DOHH2 (cell line): ENCODE data around the gene LYPD3.
"Not testable (repeated sequence)": the region's sequence is repeated elsewhere in the genome, so short reads cannot be mapped to it uniquely, and the experiment has no call there.

Experiments
- H3F3A ChIP-seq: fragments of 200-600 bp; sonication (generic), shearing (Covaris generic); 2 replicates; pipeline ENCODE4 v1.6.0; 2016; ENCODE audit warnings: antibody characterized with exemption, mild to moderate bottlenecking; ENCODE audit not compliant: control insufficient read depth, insufficient read depth
- H3K27ac ChIP-seq: fragments of 200-600 bp; sonication (generic); 2 replicates; pipeline ENCODE4 v1.5.1; 2014; ENCODE audit warnings: low read depth, mild to moderate bottlenecking, low read length, moderate library complexity
- H3K27me3 ChIP-seq: fragments of 200-600 bp; sonication (generic); 2 replicates; pipeline ENCODE4 v1.6.1; 2014; ENCODE audit warnings: mild to moderate bottlenecking, low read length, mixed read lengths; ENCODE audit not compliant: control insufficient read depth
- H3K36me3 ChIP-seq: fragments of 200-600 bp; sonication (generic); 2 replicates; pipeline ENCODE4 v1.6.1; 2014; ENCODE audit warnings: mild to moderate bottlenecking, low read length, moderate library complexity, mixed read lengths; ENCODE audit not compliant: control insufficient read depth
- H3K4me1 ChIP-seq: fragments of 200-600 bp; sonication (generic); 2 replicates; pipeline ENCODE4 v1.6.1; 2014; ENCODE audit warnings: mild to moderate bottlenecking, low read length, mixed read lengths; ENCODE audit not compliant: control insufficient read depth
- H3K4me2 ChIP-seq: fragments of 200-600 bp; sonication (generic); 2 replicates; pipeline ENCODE4 v1.6.0; 2014; ENCODE audit warnings: mild to moderate bottlenecking, low read length, moderate library complexity
- H3K4me3 ChIP-seq: fragments of 200-600 bp; sonication (generic); 2 replicates; pipeline ENCODE4 v1.5.1; 2014; ENCODE audit warnings: mild to moderate bottlenecking, low read length, mixed read lengths
- H3K79me2 ChIP-seq: fragments of 200-600 bp; sonication (generic); 2 replicates; pipeline ENCODE4 v1.6.1; 2014; ENCODE audit warnings: mild to moderate bottlenecking, low read length, mixed read lengths; ENCODE audit not compliant: control insufficient read depth
- H3K9me2 ChIP-seq: fragments of 200-600 bp; sonication (generic); replicated peaks from 2 replicates; pipeline ENCODE4 v1.6.1; 2014; ENCODE audit warnings: mild to moderate bottlenecking, low read length, mixed read lengths; ENCODE audit not compliant: control insufficient read depth
- H3K9me3 ChIP-seq: fragments of 200-600 bp; sonication (generic); 2 replicates; pipeline ENCODE4 v1.6.1; 2014; ENCODE audit warnings: antibody characterized with exemption, low read length, mixed read lengths; ENCODE audit not compliant: control insufficient read depth, insufficient read depth
- H4K20me1 ChIP-seq: fragments of 200-600 bp; sonication (generic); 2 replicates; pipeline ENCODE4 v1.6.0; 2014; ENCODE audit warnings: low read depth, mild to moderate bottlenecking, antibody characterized with exemption, low read length, moderate library complexity; ENCODE audit not compliant: control insufficient read depth, insufficient read depth
- CTCF ChIP-seq: fragments of 200-600 bp; sonication (generic); IDR thresholded peaks from one replicate; pipeline ENCODE4 v1.5.1; 2014; ENCODE audit warnings: antibody characterized with exemption, mild to moderate bottlenecking, low read depth, low read length; ENCODE audit not compliant: poor library complexity, severe bottlenecking
- EZH2phosphoT487 ChIP-seq: fragments of 200-600 bp; sonication (generic); IDR thresholded peaks from 2 replicates; pipeline ENCODE4 v1.6.1; 2017; ENCODE audit warnings: borderline replicate concordance, mild to moderate bottlenecking, antibody characterized with exemption, low read length, moderate library complexity, mixed read lengths

LYPD3 gene

GRCh38 chr19:43446746-43447489, 18.5 kb downstream of the LYPD3 start:
- 0 out of 2 replicates have a peak, but pooled peaks cover 2% of the 10 kb centered on the region for H3K4me1 ChIP-seq

DNA sequence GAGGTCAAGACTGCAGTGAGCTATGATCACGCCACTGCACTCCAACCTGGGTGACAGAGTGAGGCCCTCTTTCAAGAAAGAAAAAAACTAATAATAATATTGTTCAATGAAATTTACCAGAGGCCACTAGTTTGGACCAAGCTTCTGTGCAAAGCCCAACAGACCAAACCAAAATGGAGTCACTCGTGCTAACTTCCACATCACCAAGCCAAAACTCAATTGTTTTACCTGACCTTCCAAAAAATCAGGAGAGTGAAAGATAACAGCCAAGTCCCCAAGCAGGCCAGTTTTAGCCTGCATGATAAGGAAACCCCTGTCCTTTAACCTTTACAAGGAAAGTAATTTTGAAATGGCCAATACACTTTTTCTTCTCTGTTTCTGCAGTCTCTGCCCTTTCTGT, 20.0 kb downstream of the LYPD3 start:
- no peaks in the 10 kb centered on the region for H3K9me3 ChIP-seq
- no peak overlapping the region for H3K27ac ChIP-seq
- no peak overlapping the region for H3K4me3 ChIP-seq
- no peaks in the 10 kb centered on the region for H3K36me3 ChIP-seq
- no peaks in the 10 kb centered on the region for H3K79me2 ChIP-seq
- H3K27me3 ChIP-seq: no peaks in the 10 kb centered on the region
- H3F3A ChIP-seq: no peaks in the 10 kb centered on the region
- TF ChIP-seq EZH2phosphoT487 (no peak), CTCF (no peak)
- H3K9me2 ChIP-seq: no peaks in the 10 kb centered on the region
- no peaks in the 10 kb centered on the region for H4K20me1 ChIP-seq
- no peak overlapping the region for H3K4me2 ChIP-seq
- 0 out of 2 replicates have a peak, but pooled peaks cover 2% of the 10 kb centered on the region for H3K4me1 ChIP-seq

More at GRCh38 chr19:43446746-43447489, 18.5 kb downstream of the LYPD3 start:
- H3K79me2 ChIP-seq: no peaks in the 10 kb centered on the region
- peak; percentile 93 for TF ChIP-seq CTCF
- TF ChIP-seq EZH2phosphoT487: no peak
- no peak overlapping the region for H3K4me3 ChIP-seq
- no peak overlapping the region for H3K27ac ChIP-seq
- no peaks in the 10 kb centered on the region for H3K36me3 ChIP-seq
- H3F3A ChIP-seq: no peaks in the 10 kb centered on the region
- no peaks in the 10 kb centered on the region for H4K20me1 ChIP-seq
- no peaks in the 10 kb centered on the region for H3K9me3 ChIP-seq
- no peaks in the 10 kb centered on the region for H3K27me3 ChIP-seq
- H3K4me2 ChIP-seq: no peak overlapping the region
- no peaks in the 10 kb centered on the region for H3K9me2 ChIP-seq

DNA sequence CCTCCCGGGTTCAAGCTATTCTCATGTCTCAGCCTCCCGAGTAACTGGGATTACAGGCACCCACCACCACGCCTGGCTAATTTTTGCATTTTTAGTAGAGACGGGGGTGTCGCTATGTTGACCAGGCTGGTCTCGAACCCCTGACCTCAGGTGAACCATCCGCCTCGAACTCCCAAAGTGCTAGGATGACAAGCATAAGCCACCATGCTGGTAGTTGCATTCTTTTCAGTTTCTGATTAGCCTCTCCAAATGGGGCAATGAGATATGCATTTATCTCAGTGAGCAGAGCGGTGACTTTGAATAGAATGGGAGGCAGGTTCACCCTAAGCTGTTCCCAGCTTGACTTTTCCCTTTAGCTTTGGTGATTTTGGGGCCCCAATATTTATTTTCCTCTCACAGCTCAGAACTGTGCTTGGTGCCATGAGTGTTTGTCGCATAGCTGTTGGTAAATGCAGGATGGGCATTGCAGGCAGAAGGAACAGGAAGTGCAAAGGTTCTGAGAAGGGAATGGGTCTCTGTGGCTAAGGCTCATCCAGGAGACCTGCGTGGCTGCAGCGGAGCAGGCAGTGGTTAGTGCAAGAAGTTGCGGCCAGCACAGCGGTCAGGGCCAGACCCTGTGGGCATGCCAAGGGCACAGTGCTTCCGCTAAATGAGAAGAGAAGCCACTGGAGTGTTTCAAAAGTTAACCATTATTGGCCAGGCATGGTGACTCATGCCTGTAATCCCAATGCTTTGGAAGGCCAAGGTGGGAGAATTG, 20.7 kb downstream of the LYPD3 start:
- Histone ChIP-seq H3K79me2 (no peaks in the 10 kb centered on the region), H3K9me2 (no peaks in the 10 kb centered on the region), H4K20me1 (no peaks in the 10 kb centered on the region), H3K27ac (no peak overlapping the region), H3K9me3 (no peaks in the 10 kb centered on the region), H3K27me3 (no peaks in the 10 kb centered on the region), H3K4me1 (0 out of 2 replicates have a peak, but pooled peaks cover 2% of the 10 kb centered on the region), H3K4me3 (no peak overlapping the region), H3K4me2 (no peak overlapping the region), H3F3A (no peaks in the 10 kb centered on the region), H3K36me3 (no peaks in the 10 kb centered on the region)
- TF ChIP-seq EZH2phosphoT487: no peak
- no peak for TF ChIP-seq CTCF

DNA sequence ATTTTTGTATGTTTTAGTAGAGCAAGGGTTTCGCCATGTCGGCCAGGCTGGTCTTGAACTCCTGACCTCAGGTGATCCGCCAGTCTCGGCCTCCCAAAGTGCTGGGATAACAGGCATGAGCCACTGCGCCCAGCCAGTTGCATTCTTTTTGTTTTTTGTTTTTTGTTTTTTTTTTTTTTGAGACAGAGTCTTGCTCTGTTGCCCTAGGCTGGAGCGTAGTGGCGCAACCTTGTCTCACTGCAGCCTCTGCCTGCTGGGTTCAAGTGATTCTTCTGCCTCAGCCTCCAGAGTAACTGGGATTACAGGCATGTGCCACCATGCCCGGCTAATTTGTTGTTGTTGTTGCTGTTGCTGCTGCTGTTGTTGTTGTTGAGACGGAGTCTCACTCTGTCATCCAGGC, 21.3 kb downstream of the LYPD3 start:
- H3K4me2 ChIP-seq, H3F3A ChIP-seq, H3K27me3 ChIP-seq, H3K79me2 ChIP-seq, H3K9me2 ChIP-seq, H3K9me3 ChIP-seq, H3K36me3 ChIP-seq, H3K27ac ChIP-seq, H4K20me1 ChIP-seq, H3K4me1 ChIP-seq, H3K4me3 ChIP-seq: not testable (repeated sequence)
